ENCODE measurements around the gene POR.

- no peak for TF ChIP-seq CTCF (conservative IDR thresholded peaks at IDR 0.05; ENCODE audit: low read length)
- no peak for TF ChIP-seq EZH2phosphoT487 (IDR thresholded peaks at IDR 0.05; ENCODE audit: borderline replicate concordance)
These were observed 10.9 kb downstream of the POR start for GRCh38 chr7:75925717-75926435.

Measured in Loucy (cell line).